ENCODE results near the gene KIAA0825. TPM values are rescaled to one million over a fixed set of nuclear protein-coding genes. Genes with fewer than 3 reads are reported as not detected.

Gene KIAA0825
- total and polyA plus RNA-seq, 2 of the 8 experiments (the other 6 are each of a cell fraction or from before 2014, with no cell fraction given), result 0.60 to 1.0 TPM

DNA sequence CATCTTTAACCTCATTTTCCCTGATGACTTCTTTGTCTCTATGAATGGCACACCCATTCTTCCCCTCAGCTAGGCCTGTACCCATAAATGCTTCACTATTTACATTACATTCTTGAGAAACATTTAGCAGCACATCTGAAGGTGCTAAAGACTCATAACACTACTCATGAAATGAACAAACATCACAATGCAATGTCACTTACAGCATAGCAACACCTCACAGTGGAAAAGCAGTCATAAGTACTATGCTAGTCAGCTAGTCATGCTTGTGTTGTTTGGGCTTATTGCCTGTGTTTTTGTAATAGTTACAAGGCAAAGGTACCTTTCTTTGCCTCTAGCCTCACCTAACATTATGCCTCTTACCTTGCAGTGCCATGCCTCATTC, 228.9 kb downstream of the KIAA0825 start:
- H4K5ac ChIP-seq (ENCODE audit: insufficient read length, low read depth, low read length), result no peak overlapping the region
- no peak overlapping the region for H3K4ac ChIP-seq (replicated peaks; ENCODE audit: insufficient read length, low read depth, low read length)
- H2AFZ ChIP-seq (ENCODE audit: low read length), result no peak overlapping the region
- peaks cover 0 to 5% of the 10 kb centered on the region in 2 experiments; a peak in 3 of 4 replicates for H3K9me3 ChIP-seq (ENCODE audit: insufficient read depth in 2 of 2, low read depth in 1 of 2, low read length in 1 of 2)
- H3K9ac ChIP-seq (replicated peaks in 1 of 4; ENCODE audit: extremely low read depth in 1 of 4, low read depth in 3 of 4, low read length in 3 of 4), result no peak overlapping the region
- peaks cover 0 to 9% (median 6%) of the 10 kb centered on the region in 4 experiments; a peak in 4 of 7 replicates for H3K4me1 ChIP-seq (replicated peaks in 1 of 4; ENCODE audit: control insufficient read depth in 3 of 4, insufficient read depth in 4 of 4, low read length in 3 of 4)
- H3K56ac ChIP-seq (replicated peaks; ENCODE audit: insufficient read length, low read depth, low read length), result no peak overlapping the region
- no peak overlapping the region for H3K27ac ChIP-seq (ENCODE audit: low read depth, low read length)
- H2BK5ac ChIP-seq (ENCODE audit: low read depth, low read length), result no peak overlapping the region
- H4K20me1 ChIP-seq (replicated peaks in 1 of 2; ENCODE audit: control insufficient read depth in 1 of 2, insufficient read depth in 2 of 2, low read length in 2 of 2), result no peaks in the 10 kb centered on the region
- no peak overlapping the region for H2BK120ac ChIP-seq (replicated peaks; ENCODE audit: low read depth, low read length)
- CTCF ChIA-PET (ENCODE audit: partially characterized antibody), result interaction anchor here (0.7 kb wide), 1 partner anchor 26 kb away, joined by 3 read pairs; no protein-coding TSS in a partner anchor
- H2BK12ac ChIP-seq (ENCODE audit: low read depth, low read length), result no peak overlapping the region
- H3K14ac ChIP-seq (ENCODE audit: insufficient read length), result no peak overlapping the region
- H3K27me3 ChIP-seq (replicated peaks in 1 of 4; ENCODE audit: control insufficient read depth in 3 of 4, extremely low read depth in 1 of 4, insufficient read depth in 3 of 4, low read length in 3 of 4), result no peaks in the 10 kb centered on the region
- H3K4me2 ChIP-seq (ENCODE audit: insufficient read depth in 1 of 2, low read depth in 2 of 2, low read length in 2 of 2), result no peak overlapping the region
- no peak for DNase-seq (ENCODE audit: low read depth in 1 of 2, low spot score in 2 of 2)
- no peak overlapping the region for H3K23ac ChIP-seq (ENCODE audit: insufficient read length)
- H3K36me3 ChIP-seq (ENCODE audit: control insufficient read depth in 2 of 4, insufficient read depth in 4 of 4, low read length in 3 of 4), result no peaks in the 10 kb centered on the region
- no peak for FAIRE-seq
- H2AK5ac ChIP-seq (ENCODE audit: low read depth, low read length), result no peak overlapping the region
- H3K79me2 ChIP-seq (ENCODE audit: control insufficient read depth in 1 of 2, insufficient read depth in 2 of 2, low read length in 2 of 2), result no peaks in the 10 kb centered on the region
- no peaks in the 10 kb centered on the region for H3K23me2 ChIP-seq (ENCODE audit: low read depth, low read length)
- no peaks in the 10 kb centered on the region for H3K79me1 ChIP-seq (ENCODE audit: low read depth, low read length)
- H4K91ac ChIP-seq (replicated peaks; ENCODE audit: insufficient read length, low read length), result no peak overlapping the region
- H2BK15ac ChIP-seq (ENCODE audit: low read length), result no peak overlapping the region
- H2BK20ac ChIP-seq (ENCODE audit: low read length), result no peak overlapping the region
- H4K8ac ChIP-seq (ENCODE audit: extremely low read depth, insufficient read depth, low read length), result no peak overlapping the region
- H3K4me3 ChIP-seq (ENCODE audit: extremely low read depth in 1 of 4, insufficient read depth in 2 of 4, low read depth in 3 of 4, low read length in 4 of 4), result no peak overlapping the region
- H3K18ac ChIP-seq (ENCODE audit: extremely low read depth, low read length), result no peak overlapping the region
- POLR2A ChIA-PET (ENCODE audit: partially characterized antibody), result interaction anchor here (1.1 to 2.5 kb wide), 3 partner anchors 27 to 35 kb away, joined by 3 to 9 read pairs (median 3); no protein-coding TSS in a partner anchor
- no peak for TF ChIP-seq ZNF274 (IDR thresholded peaks at IDR 0.05; ENCODE audit: borderline replicate concordance, extremely low read depth, low read length)
- TF ChIP-seq EGR1 (IDR thresholded peaks at IDR 0.05; ENCODE audit: borderline replicate concordance, low read depth, low read length), result no peak
- no peak for TF ChIP-seq PHF8 (conservative IDR thresholded peaks at IDR 0.05; ENCODE audit: low read depth, low read length)
- TF ChIP-seq CTBP2 (IDR thresholded peaks at IDR 0.05; ENCODE audit: borderline replicate concordance, insufficient read depth, insufficient read length, low read length), result no peak
- no peak for TF ChIP-seq USF2 (IDR thresholded peaks at IDR 0.05; ENCODE audit: low read length)
- no peak for TF ChIP-seq RXRA (IDR thresholded peaks at IDR 0.05; ENCODE audit: insufficient read depth, low read depth, low read length)
- TF ChIP-seq CHD1 (IDR thresholded peaks at IDR 0.05; ENCODE audit: low read depth, low read length), result no peak
- no peak for TF ChIP-seq CREB1 (IDR thresholded peaks at IDR 0.05)
- no peak for TF ChIP-seq SUZ12 (IDR thresholded peaks at IDR 0.05; ENCODE audit: low read length)
- TF ChIP-seq KDM1A (IDR thresholded peaks at IDR 0.05; ENCODE audit: borderline replicate concordance, low read length), result no peak
- TF ChIP-seq KDM4A (IDR thresholded peaks at IDR 0.05; ENCODE audit: low read depth, low read length, severe bottlenecking), result no peak
- TF ChIP-seq HDAC2 (IDR thresholded peaks at IDR 0.05; ENCODE audit: borderline replicate concordance in 1 of 2, low read depth in 2 of 2, low read length in 2 of 2), result no peak
- TF ChIP-seq GABPA (IDR thresholded peaks at IDR 0.05; ENCODE audit: borderline replicate concordance, insufficient read depth, low read length), result no peak
- TF ChIP-seq RFX5 (IDR thresholded peaks at IDR 0.05; ENCODE audit: borderline replicate concordance, low read depth, low read length), result no peak
